Endothelial cell of umbilical vein (primary cell): ENCODE measurements around the gene HYLS1. TPM values are rescaled to one million over a fixed set of nuclear protein-coding genes. Genes with fewer than 3 reads are reported as not detected.

ENCODE experiments used
- BruUV-seq: library from RNA; stranded (reverse); fragments of 400-500 nt; replicated peaks from 2 replicates; lab custom pipeline; 2021; lab: Mats Ljungman, UMichigan
- CTCF ChIA-PET: fragments of 300-600, 350-600 bp; sonication (Branson Sonifier 250); formaldehyde crosslinking; loops from one replicate; lab custom pipeline; 2021; ENCODE audit warnings: antibody characterized with exemption, inconsistent platforms; lab: Charles Lee
- POLR2A ChIA-PET: fragments of 300-600, 350-600 bp; sonication (Branson Sonifier 250); formaldehyde crosslinking; loops from one replicate; lab custom pipeline; 2021; ENCODE audit warnings: antibody characterized with exemption, inconsistent platforms; lab: Charles Lee
- DNase-seq: peaks from one replicate; pipeline ENCODE4 v3.0.0-alpha.2; 2011; ENCODE audit warnings: low read depth, low spot score
- FAIRE-seq: peaks from 2 replicates; lab custom pipeline; 2011; peaks lifted over from hg19 to GRCh38; lab: Jason Lieb, UNC
- H2AFZ ChIP-seq: 2 replicates; pipeline ENCODE4 v1.6.0; 2012; ENCODE audit warnings: low read depth, low read length, control low read depth, inconsistent platforms
- H3K27ac ChIP-seq: 2 replicates; pipeline ENCODE4 v1.5.1; 2011; ENCODE audit warnings: low read depth, mild to moderate bottlenecking, control low read depth, low read length, moderate library complexity; ENCODE audit not compliant: insufficient read depth
- H3K27me3 ChIP-seq, 2 experiments: 2 replicates each; pipeline versions ENCODE4 v1.6.0 to v1.6.1; 2011; ENCODE audit warnings: low read length in 2 of 2, mixed read lengths in 1 of 2; ENCODE audit not compliant: control insufficient read depth in 2 of 2, insufficient read depth in 2 of 2
- H3K36me3 ChIP-seq, 2 experiments: 2 replicates in 1 of 2; 3 replicates in 1 of 2; pipeline ENCODE4 v1.5.1; 2011; ENCODE audit warnings: low read length in 2 of 2, mild to moderate bottlenecking in 1 of 2, moderate library complexity in 1 of 2; ENCODE audit not compliant: control insufficient read depth in 2 of 2, insufficient read depth in 2 of 2; ENCODE audit errors: extremely low read depth in 1 of 2
- H3K4me1 ChIP-seq: 3 replicates; pipeline ENCODE4 v1.5.1; 2011; ENCODE audit warnings: mild to moderate bottlenecking, low read length; ENCODE audit not compliant: control insufficient read depth, insufficient read depth; ENCODE audit errors: extremely low read depth
- H3K4me2 ChIP-seq: 2 replicates; pipeline ENCODE4 v1.6.1; 2011; ENCODE audit warnings: low read length, control low read depth, mixed read lengths; ENCODE audit not compliant: insufficient read depth
- H3K4me3 ChIP-seq, 3 experiments: fragments of 200-600 bp in 1 of 3; sonication (generic), shearing (Covaris generic) in 1 of 3; replicated peaks in 1 of 3; 2 replicates each; pipeline ENCODE4 v1.5.1; 2011 to 2016; ENCODE audit warnings: control low read depth in 3 of 3, low read length in 3 of 3, mild to moderate bottlenecking in 2 of 3, inconsistent platforms in 1 of 3, low read depth in 1 of 3, moderate library complexity in 1 of 3; ENCODE audit not compliant: insufficient read depth in 1 of 3
- H3K79me2 ChIP-seq: 2 replicates; pipeline ENCODE4 v1.6.0; 2012; ENCODE audit warnings: low read length, inconsistent platforms; ENCODE audit not compliant: control insufficient read depth, insufficient read depth
- H3K9ac ChIP-seq: replicated peaks from 2 replicates; pipeline ENCODE3; 2011; ENCODE audit warnings: low read length, control low read depth; ENCODE audit not compliant: insufficient read depth; ENCODE audit errors: extremely low read depth
- H3K9me1 ChIP-seq: replicated peaks from 3 replicates; pipeline ENCODE4 v1.6.0; 2011; ENCODE audit warnings: mild to moderate bottlenecking, low read length; ENCODE audit not compliant: control insufficient read depth, insufficient read depth; ENCODE audit errors: extremely low read depth
- H3K9me3 ChIP-seq: replicated peaks from 2 replicates; pipeline ENCODE4 v1.5.1; 2012; ENCODE audit warnings: low read length, inconsistent platforms; ENCODE audit not compliant: control insufficient read depth, insufficient read depth
- H4K20me1 ChIP-seq: replicated peaks from 2 replicates; pipeline ENCODE3; 2011; ENCODE audit warnings: mild to moderate bottlenecking, low read length; ENCODE audit not compliant: control insufficient read depth, insufficient read depth; ENCODE audit errors: extremely low read depth
- CTCF ChIP-seq, 2 donors: IDR thresholded peaks; 1 replicate in 1 of 2; 2 replicates in 1 of 2; pipeline ENCODE4 v1.5.1; 2011; ENCODE audit warnings: low read length in 2 of 2, mild to moderate bottlenecking in 2 of 2, moderate library complexity in 2 of 2, control low read depth in 1 of 2, inconsistent platforms in 1 of 2, low read depth in 1 of 2; ENCODE audit not compliant: insufficient read depth in 1 of 2; ENCODE audit errors: extremely low read depth in 1 of 2
- EZH2 ChIP-seq: IDR thresholded peaks from 2 replicates; pipeline ENCODE4 v1.6.1; 2012; ENCODE audit warnings: borderline replicate concordance, low read depth, mild to moderate bottlenecking, moderate library complexity, low read length, inconsistent platforms; ENCODE audit not compliant: severe bottlenecking
- FOS ChIP-seq: IDR thresholded peaks from 2 replicates; pipeline ENCODE4 v1.6.1; 2011; ENCODE audit warnings: mild to moderate bottlenecking, low read length, moderate library complexity, borderline replicate concordance; ENCODE audit not compliant: insufficient read depth
- GATA2 ChIP-seq: IDR thresholded peaks from 2 replicates; pipeline ENCODE4 v1.7.0; 2011; ENCODE audit warnings: low read depth, mild to moderate bottlenecking, moderate library complexity, mixed read lengths, low read length; ENCODE audit not compliant: insufficient read length, insufficient read depth
- JUN ChIP-seq: IDR thresholded peaks from 2 replicates; pipeline ENCODE4 v1.6.1; 2011; ENCODE audit warnings: borderline replicate concordance, low read depth; ENCODE audit not compliant: insufficient read length, insufficient read depth
- MAX ChIP-seq: IDR thresholded peaks from 2 replicates; pipeline ENCODE4 v1.6.1; 2011; ENCODE audit not compliant: insufficient read depth, insufficient read length
- MYC ChIP-seq: IDR thresholded peaks from one replicate; pipeline ENCODE4 v1.6.1; 2011; ENCODE audit warnings: mild to moderate bottlenecking, low read depth, low read length
- POLR2A ChIP-seq: IDR thresholded peaks from 2 replicates; pipeline ENCODE4 v1.6.1; 2012; ENCODE audit warnings: low read depth, mild to moderate bottlenecking, control low read depth, low read length
- POLR2AphosphoS5 ChIP-seq: IDR thresholded peaks from 2 replicates; pipeline ENCODE4 v1.6.1; 2012; ENCODE audit warnings: low read depth, mild to moderate bottlenecking, control low read depth, low read length, moderate library complexity; ENCODE audit not compliant: insufficient read depth
- dilution Hi-C: fragments of 300-500 bp; cut with MboI; formaldehyde crosslinking; loops from one replicate; pipeline ENCODE4 v1.15.0; 2019; ENCODE audit warnings: low sequenced_read_pairs; ENCODE audit not compliant: extremely low pct_ligation_motif_present
- intact Hi-C: fragments of 100-400 bp; cut with micrococcal nuclease; formaldehyde crosslinking; loops from one replicate; pipeline ENCODE4 v1.10.0; 2022
- polyA plus RNA-seq, 4 experiments: library from polyadenylated mRNA; depleted of rRNA in 3 of 4; stranded (reverse) in 3 of 4; unstranded in 1 of 4; fragments of >200 nt; gene quantifications; 2 replicates each; pipeline versions ENCODE4 v1.2.1 to v1.2.3, GENCODE V29; 2011 to 2012; ENCODE audit warnings: missing spikeins in 1 of 4
- total RNA-seq: library from RNA; stranded (reverse); gene quantifications from 2 replicates; pipeline ENCODE4 v1.2.3, GENCODE V29; 2021

Gene HYLS1
- total and polyA plus RNA-seq, 2 donors (not counting 3 experiments of a cell fraction or from before 2014, with no cell fraction given): 4.7 to 12.6 TPM

- Histone ChIP-seq H4K20me1 (no peaks in the 10 kb centered on the region), H3K36me3 (no peaks in the 10 kb centered on the region), H3K4me1 (no peaks in the 10 kb centered on the region), H2AFZ (no peak overlapping the region), H3K9me3 (no peaks in the 10 kb centered on the region), H3K4me2 (no peak overlapping the region), H3K27me3 (no peaks in the 10 kb centered on the region), H3K79me2 (no peaks in the 10 kb centered on the region), H3K9ac (no peak overlapping the region), H3K4me3 (no peak overlapping the region), H3K9me1 (no peaks in the 10 kb centered on the region), H3K27ac (no peak overlapping the region)
- dilution Hi-C loops (no loop called here), intact Hi-C loops (loop anchor here (5.0 kb wide), 1 partner anchor 118 kb away; the partner anchor contains the start of gene CDON)
- DNase-seq (no peak), FAIRE-seq (no peak)
- no peak for TF ChIP-seq MAX
- no peak for TF ChIP-seq POLR2AphosphoS5
- TF ChIP-seq FOS: no peak
- TF ChIP-seq POLR2A: no peak
- TF ChIP-seq GATA2: no peak
- no peak for TF ChIP-seq CTCF (IDR thresholded peaks at IDR 0.05; ENCODE audit: extremely low read depth in 1 of 2, insufficient read depth in 1 of 2, low read depth in 1 of 2, low read length in 2 of 2)
- no peak for TF ChIP-seq JUN
- no peak for TF ChIP-seq MYC
- no peak for TF ChIP-seq EZH2
- ChIA-PET POLR2A (no interaction called here), CTCF (interaction anchor here (1.0 to 10.5 kb wide), 4 partner anchors 17 to 249 kb away, joined by 3 to 147 read pairs (median 4); no protein-coding TSS in a partner anchor)
- BruUV-seq: no TSS peak
These were observed 56.3 kb downstream of the HYLS1 start for GRCh38 chr11:125943661-125944349.
